ENCODE data around the gene SLC24A3.

SLC24A3 gene

GRCh38 chr20:19737025-19737424, 524.6 kb downstream of the SLC24A3 start:
- no peak for TF ChIP-seq CTCF (IDR thresholded peaks at IDR 0.05; ENCODE audit: low read depth, low read length, missing control alignments)
- DNase-seq (ENCODE audit: low read depth), result no peak
- in situ Hi-C loops (cut with HindIII; ENCODE audit: low sequenced_read_pairs), result no loop called here
- no peak overlapping the region for H3K4me3 ChIP-seq (ENCODE audit: low read depth, low read length)

GRCh38 chr20:19738951-19739350, 526.5 kb downstream of the SLC24A3 start:
- no peak for DNase-seq (ENCODE audit: low read depth)
- in situ Hi-C loops (cut with HindIII; ENCODE audit: low sequenced_read_pairs), result no loop called here
- no peak for TF ChIP-seq CTCF (IDR thresholded peaks at IDR 0.05; ENCODE audit: low read depth, low read length, missing control alignments)
- no peak overlapping the region for H3K4me3 ChIP-seq (ENCODE audit: low read depth, low read length)

- in situ Hi-C loops (cut with HindIII; ENCODE audit: low sequenced_read_pairs), result no loop called here
- H3K4me3 ChIP-seq (ENCODE audit: low read depth, low read length), result no peak overlapping the region
- TF ChIP-seq CTCF (IDR thresholded peaks at IDR 0.05; ENCODE audit: low read depth, low read length, missing control alignments), result no peak
- no peak for DNase-seq (ENCODE audit: low read depth)
Measured at GRCh38 chr20:19739351-19739750, 526.9 kb downstream of the SLC24A3 start.

- in situ Hi-C loops (cut with HindIII; ENCODE audit: low sequenced_read_pairs), result no loop called here
- no peak overlapping the region for H3K4me3 ChIP-seq (ENCODE audit: low read depth, low read length)
- DNase-seq (ENCODE audit: low read depth), result no peak
- no peak for TF ChIP-seq CTCF (IDR thresholded peaks at IDR 0.05; ENCODE audit: low read depth, low read length, missing control alignments)
Measured at GRCh38 chr20:19740512-19740911, 528.1 kb downstream of the SLC24A3 start.

- H3K4me3 ChIP-seq (ENCODE audit: low read depth, low read length), result no peak overlapping the region
- no peak for DNase-seq (ENCODE audit: low read depth)
- in situ Hi-C loops (cut with HindIII; ENCODE audit: low sequenced_read_pairs), result no loop called here
- no peak for TF ChIP-seq CTCF (IDR thresholded peaks at IDR 0.05; ENCODE audit: low read depth, low read length, missing control alignments)
Measured at GRCh38 chr20:19741924-19742323, 529.5 kb downstream of the SLC24A3 start.

GRCh38 chr20:19742974-19743639, 530.7 kb downstream of the SLC24A3 start:
- in situ Hi-C loops (cut with HindIII; ENCODE audit: low sequenced_read_pairs), result no loop called here
- no peak for DNase-seq (ENCODE audit: low read depth)
- TF ChIP-seq CTCF (IDR thresholded peaks at IDR 0.05; ENCODE audit: low read depth, low read length, missing control alignments), result no peak
- no peak overlapping the region for H3K4me3 ChIP-seq (ENCODE audit: low read depth, low read length)
